IPS-15b (cell line): ENCODE results near the gene CCNO.

Experiments used
- H3K27me3 ChIP-seq: one replicate; pipeline ENCODE4 v1.6.1; 2013; ENCODE audit warnings: low read length; ENCODE audit not compliant: control insufficient read depth, insufficient read depth
- H3K36me3 ChIP-seq: one replicate; pipeline ENCODE4 v1.6.1; 2013; ENCODE audit warnings: low read length; ENCODE audit not compliant: control insufficient read depth, insufficient read depth
- H3K4me1 ChIP-seq: one replicate; pipeline ENCODE4 v1.6.1; 2013; ENCODE audit warnings: mild to moderate bottlenecking, low read length; ENCODE audit not compliant: control insufficient read depth, insufficient read depth
- H3K4me3 ChIP-seq: one replicate; pipeline ENCODE4 v1.5.1; 2013; ENCODE audit warnings: low read depth, low read length
- H3K9ac ChIP-seq: one replicate; pipeline ENCODE4 v1.6.1; 2013; ENCODE audit warnings: low read depth, mild to moderate bottlenecking, low read length
- H3K9me3 ChIP-seq: one replicate; pipeline ENCODE4 v1.6.1; 2013; ENCODE audit warnings: mild to moderate bottlenecking, low read length; ENCODE audit not compliant: control insufficient read depth, insufficient read depth

Gene CCNO, protein sequence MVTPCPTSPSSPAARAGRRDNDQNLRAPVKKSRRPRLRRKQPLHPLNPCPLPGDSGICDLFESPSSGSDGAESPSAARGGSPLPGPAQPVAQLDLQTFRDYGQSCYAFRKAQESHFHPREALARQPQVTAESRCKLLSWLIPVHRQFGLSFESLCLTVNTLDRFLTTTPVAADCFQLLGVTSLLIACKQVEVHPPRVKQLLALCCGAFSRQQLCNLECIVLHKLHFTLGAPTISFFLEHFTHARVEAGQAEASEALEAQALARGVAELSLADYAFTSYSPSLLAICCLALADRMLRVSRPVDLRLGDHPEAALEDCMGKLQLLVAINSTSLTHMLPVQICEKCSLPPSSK

DNA sequence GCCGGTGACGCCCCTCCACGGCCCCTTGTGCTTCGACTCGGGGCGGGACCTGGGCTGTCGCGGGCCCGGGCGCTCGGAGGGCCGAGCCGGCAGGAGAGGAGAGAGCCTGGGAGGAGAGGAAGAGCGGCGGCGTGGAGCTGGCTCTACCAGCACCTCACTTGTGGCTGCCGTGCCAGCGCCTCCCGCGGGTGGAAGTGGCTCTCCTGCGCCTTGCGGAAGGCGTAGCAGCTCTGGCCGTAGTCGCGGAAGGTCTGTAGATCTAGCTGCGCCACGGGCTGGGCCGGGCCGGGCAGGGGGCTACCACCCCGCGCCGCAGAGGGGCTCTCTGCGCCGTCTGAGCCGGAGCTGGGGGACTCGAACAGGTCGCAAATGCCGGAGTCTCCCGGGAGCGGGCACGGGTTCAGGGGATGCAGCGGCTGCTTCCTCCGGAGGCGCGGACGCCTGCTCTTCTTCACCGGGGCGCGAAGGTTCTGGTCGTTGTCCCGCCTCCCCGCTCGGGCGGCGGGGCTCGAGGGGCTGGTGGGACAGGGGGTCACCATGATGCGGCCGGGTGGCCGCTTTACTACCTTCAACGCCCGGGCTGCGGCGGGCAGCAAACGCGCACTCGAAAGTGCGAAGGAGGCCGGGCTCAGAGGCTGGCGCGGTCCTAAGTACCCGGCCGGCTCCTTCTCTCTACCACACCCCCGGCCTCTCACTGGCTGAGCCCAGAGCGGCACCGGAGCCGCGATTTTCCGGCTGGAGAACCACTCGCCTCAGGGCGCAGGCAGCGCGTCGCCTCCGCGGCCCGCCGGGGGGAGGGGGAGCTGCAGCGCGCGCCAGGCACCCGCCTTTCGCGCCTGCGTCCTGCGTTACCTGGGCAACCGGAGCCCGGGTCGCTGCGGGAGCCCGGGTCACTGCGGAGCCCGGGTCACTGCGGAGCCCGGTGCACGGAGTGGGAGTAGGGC is at the start of gene CCNO:
Gene CCNO, minus strand, starts transcription at position 624 of the 944 bp plus-strand sequence. Its CDS starts 85 bp downstream, at position 539.
- H3K9ac ChIP-seq, result no peak within 1 kb of the TSS
- H3K9me3 ChIP-seq, result no peaks in the 10 kb centered on the region
- peaks cover 7% of the 10 kb centered on the region for H3K4me1 ChIP-seq
- H3K4me3 ChIP-seq, result peak within 1 kb of the TSS; percentile 70
- H3K36me3 ChIP-seq, result no peaks in the 10 kb centered on the region
- H3K27me3 ChIP-seq, result peaks cover 99% of the 10 kb centered on the region

DNA sequence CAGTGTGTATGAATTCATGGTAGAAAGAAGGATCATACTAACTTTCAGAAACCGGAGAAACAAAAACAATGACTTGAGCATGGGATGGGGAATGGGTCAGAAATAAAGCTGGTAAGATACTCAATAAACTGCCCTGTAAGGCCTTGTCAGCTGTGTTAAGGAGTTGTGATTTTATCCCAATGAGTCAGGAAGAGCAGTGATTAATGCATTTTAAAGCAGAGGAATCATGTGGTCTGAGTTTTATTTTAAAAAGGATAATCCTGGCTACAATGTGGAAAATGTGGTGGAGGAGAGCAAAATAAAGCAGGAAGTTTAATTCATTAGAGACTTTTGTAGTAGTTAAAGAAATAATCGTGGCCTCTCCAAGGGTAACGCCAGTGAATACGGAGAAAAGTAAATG is 45.4 kb upstream of the CCNO start:
- no peaks in the 10 kb centered on the region for H3K4me1 ChIP-seq
- H3K9ac ChIP-seq, result no peak overlapping the region
- H3K36me3 ChIP-seq, result peaks cover 4% of the 10 kb centered on the region
- H3K4me3 ChIP-seq, result no peak overlapping the region
- no peaks in the 10 kb centered on the region for H3K9me3 ChIP-seq
- H3K27me3 ChIP-seq, result no peaks in the 10 kb centered on the region

DNA sequence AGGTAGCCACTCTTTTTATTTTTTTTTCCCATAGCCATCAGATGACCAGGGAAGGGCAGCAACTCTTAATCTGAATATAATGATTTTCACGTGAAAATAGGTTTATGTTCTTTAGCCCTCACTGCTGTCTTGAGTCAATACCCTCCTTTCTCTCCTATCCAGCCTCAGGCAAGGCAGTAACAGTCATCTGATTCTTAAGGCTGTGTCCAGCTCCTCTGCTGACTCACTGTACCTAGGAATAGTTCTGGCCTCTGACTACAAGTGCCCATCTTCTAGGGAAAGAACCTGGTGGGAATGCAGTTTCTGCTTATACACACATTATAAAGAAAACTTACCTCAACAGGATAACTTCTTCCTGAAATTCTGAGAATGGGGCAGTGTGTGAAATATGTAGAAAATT is 43.4 kb upstream of the CCNO start:
- Histone ChIP-seq H3K36me3 (peaks cover 4% of the 10 kb centered on the region), H3K4me3 (no peak overlapping the region), H3K4me1 (no peaks in the 10 kb centered on the region), H3K9me3 (no peaks in the 10 kb centered on the region), H3K27me3 (no peaks in the 10 kb centered on the region), H3K9ac (no peak overlapping the region)

DNA sequence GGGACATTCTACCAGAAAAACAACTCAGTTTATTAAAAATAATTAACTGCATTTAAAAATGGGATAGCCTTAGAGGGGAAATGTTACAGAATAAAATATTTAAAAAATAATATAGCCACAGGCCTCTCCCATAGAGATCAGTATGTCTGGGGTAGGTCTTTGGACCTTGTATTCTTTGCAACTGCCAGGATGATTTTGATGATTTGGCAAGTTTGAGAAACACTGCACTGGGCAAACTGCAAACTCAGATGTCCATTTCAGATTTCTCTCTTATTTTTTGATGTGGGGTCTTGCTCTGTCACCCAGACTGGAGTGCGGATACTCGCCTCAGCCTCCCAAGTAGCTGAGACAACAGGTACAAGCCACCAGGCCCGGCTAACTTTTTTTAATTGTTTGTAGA is 24.9 kb upstream of the CCNO start:
- Histone ChIP-seq H3K27me3 (no peaks in the 10 kb centered on the region), H3K9me3 (no peaks in the 10 kb centered on the region), H3K4me3 (no peak overlapping the region), H3K9ac (no peak overlapping the region), H3K36me3 (no peaks in the 10 kb centered on the region), H3K4me1 (no peaks in the 10 kb centered on the region)

GRCh38 chr5:55254802-55255201 is 21.4 kb upstream of the CCNO start:
- Histone ChIP-seq H3K9ac (no peak overlapping the region), H3K27me3 (no peaks in the 10 kb centered on the region), H3K36me3 (no peaks in the 10 kb centered on the region), H3K4me3 (no peak overlapping the region), H3K9me3 (no peaks in the 10 kb centered on the region), H3K4me1 (no peaks in the 10 kb centered on the region)

- Histone ChIP-seq H3K9ac (no peak overlapping the region), H3K9me3 (no peaks in the 10 kb centered on the region), H3K4me1 (no peaks in the 10 kb centered on the region), H3K4me3 (no peak overlapping the region), H3K36me3 (no peaks in the 10 kb centered on the region), H3K27me3 (no peaks in the 10 kb centered on the region)
These were observed 16.7 kb upstream of the CCNO start for GRCh38 chr5:55250064-55250463.

DNA sequence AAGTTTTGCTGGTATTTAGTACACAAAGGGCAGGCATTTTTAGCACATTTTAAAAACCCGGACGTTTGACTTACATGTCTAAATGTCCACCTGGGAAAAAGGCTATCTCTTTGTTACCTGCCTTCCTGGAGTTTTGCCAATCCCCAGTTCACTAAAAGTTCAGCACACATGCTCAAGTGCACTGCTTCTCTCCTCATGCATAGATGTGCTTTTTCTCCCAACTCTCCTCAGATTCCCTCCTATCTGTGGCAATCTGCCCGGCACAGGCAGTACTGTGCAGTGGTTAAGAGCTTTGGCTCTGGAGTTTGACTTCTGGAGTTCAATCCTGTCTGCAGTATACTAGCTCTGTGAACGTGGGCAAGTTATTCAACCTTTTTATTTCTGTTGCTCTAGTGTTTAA is 8.3 kb upstream of the CCNO start:
- H3K27me3 ChIP-seq, result peaks cover 35% of the 10 kb centered on the region

DNA sequence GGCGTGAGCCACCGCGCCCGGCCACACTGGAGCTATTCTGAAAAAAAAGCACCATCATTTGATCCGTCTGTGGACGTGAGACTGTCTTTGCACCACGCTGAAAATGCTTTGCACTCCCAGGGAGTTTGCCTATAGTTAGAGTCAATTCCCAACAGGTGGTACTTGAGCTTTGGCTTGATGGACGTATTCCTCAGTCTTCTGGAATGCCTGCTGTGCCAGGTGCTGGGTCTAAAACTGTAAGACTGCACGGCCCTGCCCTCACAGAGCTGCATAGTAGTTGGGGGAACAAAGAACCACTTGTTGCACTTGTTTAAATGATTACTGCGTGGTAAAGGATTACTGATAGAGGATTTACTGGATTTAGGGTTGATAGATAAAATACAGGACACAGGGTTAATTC is 3.4 kb upstream of the CCNO start:
- no peaks in the 10 kb centered on the region for H3K9me3 ChIP-seq
- no peaks in the 10 kb centered on the region for H3K36me3 ChIP-seq
- H3K27me3 ChIP-seq, result peaks cover 82% of the 10 kb centered on the region
- no peak overlapping the region for H3K9ac ChIP-seq
- H3K4me3 ChIP-seq, result no peak overlapping the region
- H3K4me1 ChIP-seq, result peaks cover 7% of the 10 kb centered on the region

More for the DNA sequence above, 8.3 kb upstream of the CCNO start:
- Histone ChIP-seq H3K36me3 (no peaks in the 10 kb centered on the region), H3K4me1 (no peaks in the 10 kb centered on the region), H3K4me3 (no peak overlapping the region), H3K9ac (no peak overlapping the region), H3K9me3 (no peaks in the 10 kb centered on the region)

- peak overlapping the region; percentile 70 for H3K4me3 ChIP-seq
- no peaks in the 10 kb centered on the region for H3K36me3 ChIP-seq
- H3K4me1 ChIP-seq, result peaks cover 7% of the 10 kb centered on the region
- H3K9ac ChIP-seq, result no peak overlapping the region
- peaks cover 97% of the 10 kb centered on the region for H3K27me3 ChIP-seq
- no peaks in the 10 kb centered on the region for H3K9me3 ChIP-seq
These were observed 803 bp upstream of the CCNO start for GRCh38 chr5:55234121-55234700.

GRCh38 chr5:55232271-55232984 is 980 bp downstream of the CCNO start:
- H3K36me3 ChIP-seq, result no peaks in the 10 kb centered on the region
- H3K9me3 ChIP-seq, result no peaks in the 10 kb centered on the region
- no peak overlapping the region for H3K9ac ChIP-seq
- peaks cover 7% of the 10 kb centered on the region for H3K4me1 ChIP-seq
- peaks cover 99% of the 10 kb centered on the region for H3K27me3 ChIP-seq
- peak overlapping the region; percentile 70 for H3K4me3 ChIP-seq

DNA sequence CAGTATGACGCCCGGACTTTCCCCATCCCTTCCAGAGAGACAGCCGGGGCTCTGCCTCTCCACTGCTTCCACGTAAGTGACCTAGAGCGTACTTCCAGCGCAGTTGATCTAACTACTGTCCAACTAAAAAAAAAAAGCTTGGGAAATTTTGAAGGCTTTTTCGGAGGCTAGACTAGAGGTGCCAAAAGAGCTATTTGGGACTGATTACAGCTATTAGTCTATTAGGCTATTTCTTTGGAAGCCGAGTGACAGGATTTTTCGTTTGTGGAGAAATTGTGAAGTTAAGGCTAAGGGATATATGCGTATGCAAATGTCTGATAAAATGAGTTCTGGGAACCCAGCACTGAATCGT is 1.5 kb downstream of the CCNO start:
- Histone ChIP-seq H3K4me1 (peaks cover 7% of the 10 kb centered on the region), H3K27me3 (peaks cover 95% of the 10 kb centered on the region), H3K9ac (no peak overlapping the region), H3K36me3 (no peaks in the 10 kb centered on the region), H3K9me3 (no peaks in the 10 kb centered on the region), H3K4me3 (peak overlapping the region; percentile 70)
